ENCODE results near the gene TKT.

TKT gene

GRCh38 chr3:53243785-53244184, 12.0 kb downstream of the TKT start:
- Histone ChIP-seq H3K36me3 (ENCODE audit: control insufficient read depth, insufficient read depth, low read length) (peaks cover 9% of the 10 kb centered on the region), H3K27me3 (ENCODE audit: control insufficient read depth, insufficient read depth, low read length) (no peaks in the 10 kb centered on the region), H3K4me3 (ENCODE audit: low read length) (no peak overlapping the region), H3K4me1 (ENCODE audit: control insufficient read depth, insufficient read depth, low read length) (no peaks in the 10 kb centered on the region), H3K9ac (ENCODE audit: low read length) (no peak overlapping the region), H3K27ac (ENCODE audit: low read depth, low read length) (no peak overlapping the region)

- H3K4me1 ChIP-seq (ENCODE audit: control insufficient read depth, insufficient read depth, low read length): no peaks in the 10 kb centered on the region
- H3K27ac ChIP-seq (ENCODE audit: low read depth, low read length): no peak overlapping the region
- no peaks in the 10 kb centered on the region for H3K27me3 ChIP-seq (ENCODE audit: control insufficient read depth, insufficient read depth, low read length)
- no peak overlapping the region for H3K4me3 ChIP-seq (ENCODE audit: low read length)
- H3K9ac ChIP-seq (ENCODE audit: low read length): no peak overlapping the region
- peaks cover 9% of the 10 kb centered on the region for H3K36me3 ChIP-seq (ENCODE audit: control insufficient read depth, insufficient read depth, low read length)
Measured at GRCh38 chr3:53243165-53243564, 12.7 kb downstream of the TKT start.

GRCh38 chr3:53242642-53243041, 13.2 kb downstream of the TKT start:
- Histone ChIP-seq H3K4me1 (ENCODE audit: control insufficient read depth, insufficient read depth, low read length) (no peaks in the 10 kb centered on the region), H3K27ac (ENCODE audit: low read depth, low read length) (no peak overlapping the region), H3K9ac (ENCODE audit: low read length) (no peak overlapping the region), H3K36me3 (ENCODE audit: control insufficient read depth, insufficient read depth, low read length) (peaks cover 9% of the 10 kb centered on the region), H3K4me3 (ENCODE audit: low read length) (no peak overlapping the region), H3K27me3 (ENCODE audit: control insufficient read depth, insufficient read depth, low read length) (no peaks in the 10 kb centered on the region)

- Histone ChIP-seq H3K27ac (ENCODE audit: low read depth, low read length) (no peak overlapping the region), H3K9ac (ENCODE audit: low read length) (no peak overlapping the region), H3K36me3 (ENCODE audit: control insufficient read depth, insufficient read depth, low read length) (peaks cover 9% of the 10 kb centered on the region), H3K4me3 (ENCODE audit: low read length) (no peak overlapping the region), H3K27me3 (ENCODE audit: control insufficient read depth, insufficient read depth, low read length) (no peaks in the 10 kb centered on the region), H3K4me1 (ENCODE audit: control insufficient read depth, insufficient read depth, low read length) (no peaks in the 10 kb centered on the region)
Measured at GRCh38 chr3:53242155-53242554, 13.7 kb downstream of the TKT start.

GRCh38 chr3:53240989-53241972, 14.5 kb downstream of the TKT start:
- H3K4me3 ChIP-seq (ENCODE audit: low read length): no peak overlapping the region
- H3K27ac ChIP-seq (ENCODE audit: low read depth, low read length): no peak overlapping the region
- H3K4me1 ChIP-seq (ENCODE audit: control insufficient read depth, insufficient read depth, low read length): peaks cover 5% of the 10 kb centered on the region
- no peak overlapping the region for H3K9ac ChIP-seq (ENCODE audit: low read length)
- no peaks in the 10 kb centered on the region for H3K27me3 ChIP-seq (ENCODE audit: control insufficient read depth, insufficient read depth, low read length)
- peaks cover 9% of the 10 kb centered on the region for H3K36me3 ChIP-seq (ENCODE audit: control insufficient read depth, insufficient read depth, low read length)

GRCh38 chr3:53239800-53240199, 16.0 kb downstream of the TKT start:
- peaks cover 9% of the 10 kb centered on the region for H3K36me3 ChIP-seq (ENCODE audit: control insufficient read depth, insufficient read depth, low read length)
- H3K4me3 ChIP-seq (ENCODE audit: low read length): no peak overlapping the region
- H3K27me3 ChIP-seq (ENCODE audit: control insufficient read depth, insufficient read depth, low read length): no peaks in the 10 kb centered on the region
- no peak overlapping the region for H3K9ac ChIP-seq (ENCODE audit: low read length)
- H3K27ac ChIP-seq (ENCODE audit: low read depth, low read length): no peak overlapping the region
- peaks cover 6% of the 10 kb centered on the region for H3K4me1 ChIP-seq (ENCODE audit: control insufficient read depth, insufficient read depth, low read length)

DNA sequence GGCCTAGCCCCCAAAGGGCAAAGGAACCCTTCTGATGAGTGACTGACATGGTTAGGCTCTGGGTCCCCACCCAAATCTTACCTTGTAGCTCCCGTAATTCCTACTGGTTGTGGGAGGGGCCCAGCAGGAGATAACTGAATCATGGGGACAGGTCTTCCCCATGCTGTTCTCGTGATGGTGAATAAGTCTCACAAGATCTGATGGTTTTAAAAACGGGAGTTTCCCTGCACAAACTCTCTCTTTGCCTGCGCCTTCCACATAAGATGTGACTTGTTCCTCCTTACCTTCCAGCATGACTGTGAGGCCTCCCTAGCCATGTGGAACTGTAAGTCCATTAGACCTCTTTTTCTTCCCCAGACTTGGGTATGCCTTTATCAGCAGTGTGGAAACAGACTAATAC, 16.9 kb downstream of the TKT start:
- Histone ChIP-seq H3K4me3 (ENCODE audit: low read length) (no peak overlapping the region), H3K36me3 (ENCODE audit: control insufficient read depth, insufficient read depth, low read length) (peaks cover 13% of the 10 kb centered on the region), H3K4me1 (ENCODE audit: control insufficient read depth, insufficient read depth, low read length) (peaks cover 6% of the 10 kb centered on the region), H3K27me3 (ENCODE audit: control insufficient read depth, insufficient read depth, low read length) (no peaks in the 10 kb centered on the region), H3K27ac (ENCODE audit: low read depth, low read length) (no peak overlapping the region), H3K9ac (ENCODE audit: low read length) (no peak overlapping the region)

DNA sequence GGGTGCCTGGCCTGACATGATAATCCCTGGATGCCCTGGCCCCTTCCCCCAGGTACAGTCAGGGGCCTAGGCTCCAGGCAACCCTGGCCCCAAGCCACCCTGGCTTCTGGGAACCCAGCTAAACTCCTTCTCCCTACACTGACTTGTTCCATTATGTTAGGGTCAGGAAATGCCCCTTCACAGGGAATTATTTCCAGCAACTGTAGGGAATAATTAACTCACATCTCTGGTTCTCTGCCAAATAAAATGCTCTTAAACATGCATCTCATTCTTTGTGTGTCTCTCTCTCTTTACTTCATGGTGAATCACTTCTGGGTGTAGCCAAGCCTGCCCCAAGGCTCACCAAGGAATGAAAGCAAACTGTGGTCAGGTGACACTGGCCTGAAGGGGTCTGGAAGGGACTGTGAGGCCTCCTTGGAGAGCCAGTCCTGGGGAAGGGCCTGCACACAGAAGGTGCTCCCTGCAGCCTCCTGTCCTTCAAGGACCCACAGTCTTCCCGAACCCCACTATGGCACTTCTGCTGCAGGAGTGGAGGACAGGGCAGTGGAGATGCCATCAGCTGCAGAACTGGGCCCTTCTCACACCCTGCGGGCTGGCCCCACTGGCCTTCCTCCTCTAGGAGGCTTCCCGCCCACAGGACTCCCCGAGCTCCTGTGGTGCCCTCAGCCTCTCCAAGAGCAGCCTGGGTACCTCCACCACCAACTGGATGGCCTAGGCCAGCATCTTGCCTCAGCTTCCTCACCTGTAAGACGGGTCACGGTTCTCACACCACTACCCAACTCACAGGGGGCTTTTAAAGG, 17.6 kb downstream of the TKT start:
- no peaks in the 10 kb centered on the region for H3K27me3 ChIP-seq (ENCODE audit: control insufficient read depth, insufficient read depth, low read length)
- H3K4me1 ChIP-seq (ENCODE audit: control insufficient read depth, insufficient read depth, low read length): peaks cover 6% of the 10 kb centered on the region
- H3K36me3 ChIP-seq (ENCODE audit: control insufficient read depth, insufficient read depth, low read length): peaks cover 18% of the 10 kb centered on the region
- H3K9ac ChIP-seq (ENCODE audit: low read length): no peak overlapping the region
- no peak overlapping the region for H3K4me3 ChIP-seq (ENCODE audit: low read length)
- H3K27ac ChIP-seq (ENCODE audit: low read depth, low read length): no peak overlapping the region

- no peak overlapping the region for H3K4me3 ChIP-seq (ENCODE audit: low read length)
- H3K36me3 ChIP-seq (ENCODE audit: control insufficient read depth, insufficient read depth, low read length): peaks cover 33% of the 10 kb centered on the region
- H3K27me3 ChIP-seq (ENCODE audit: control insufficient read depth, insufficient read depth, low read length): no peaks in the 10 kb centered on the region
- H3K4me1 ChIP-seq (ENCODE audit: control insufficient read depth, insufficient read depth, low read length): peaks cover 6% of the 10 kb centered on the region
- H3K27ac ChIP-seq (ENCODE audit: low read depth, low read length): peak overlapping the region; percentile 42
- no peak overlapping the region for H3K9ac ChIP-seq (ENCODE audit: low read length)
Measured at GRCh38 chr3:53236112-53236841, 19.5 kb downstream of the TKT start.

DNA sequence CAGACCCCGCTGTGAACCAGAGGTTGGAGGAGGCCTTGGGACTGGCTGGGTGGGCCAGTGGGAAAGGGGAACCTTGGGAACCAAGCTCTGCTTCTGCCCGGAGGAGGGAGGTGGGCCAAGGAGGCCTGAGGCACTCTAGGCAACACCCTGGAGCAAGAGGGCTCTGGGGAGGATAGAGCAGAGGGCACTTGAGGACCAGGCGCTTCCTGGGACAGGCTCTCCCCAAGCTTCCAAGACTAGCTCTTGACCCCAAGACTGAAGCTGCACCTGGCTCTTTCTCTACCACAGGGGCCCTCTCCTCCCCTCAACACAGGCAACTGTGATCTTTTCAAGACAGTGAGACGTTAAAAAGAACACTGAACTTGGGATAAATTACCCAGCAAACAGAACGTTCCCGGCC, 20.3 kb downstream of the TKT start:
- Histone ChIP-seq H3K9ac (ENCODE audit: low read length) (no peak overlapping the region), H3K4me1 (ENCODE audit: control insufficient read depth, insufficient read depth, low read length) (peaks cover 6% of the 10 kb centered on the region), H3K27ac (ENCODE audit: low read depth, low read length) (no peak overlapping the region), H3K36me3 (ENCODE audit: control insufficient read depth, insufficient read depth, low read length) (peaks cover 37% of the 10 kb centered on the region), H3K4me3 (ENCODE audit: low read length) (no peak overlapping the region), H3K27me3 (ENCODE audit: control insufficient read depth, insufficient read depth, low read length) (no peaks in the 10 kb centered on the region)

DNA sequence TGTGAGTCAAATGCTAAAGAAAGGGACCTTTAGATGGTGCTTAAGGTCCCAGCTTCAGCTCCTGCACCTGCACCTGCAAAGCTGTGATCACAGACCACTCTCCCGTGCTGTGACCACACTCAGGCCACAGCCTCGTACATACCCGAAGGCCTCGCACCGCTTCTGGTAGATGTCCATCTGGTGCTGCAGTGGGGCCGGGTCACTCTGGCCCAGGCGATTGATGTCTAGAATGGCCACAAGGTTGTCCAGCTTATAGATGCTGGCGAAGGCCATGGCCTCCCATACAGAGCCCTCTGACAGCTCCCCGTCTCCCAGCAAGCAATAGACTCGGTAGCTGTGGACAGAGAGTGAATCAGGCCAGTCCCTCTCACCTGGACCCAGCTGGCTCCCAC, 21.0 kb downstream of the TKT start:
- Histone ChIP-seq H3K9ac (ENCODE audit: low read length) (no peak overlapping the region), H3K27me3 (ENCODE audit: control insufficient read depth, insufficient read depth, low read length) (no peaks in the 10 kb centered on the region), H3K36me3 (ENCODE audit: control insufficient read depth, insufficient read depth, low read length) (peaks cover 43% of the 10 kb centered on the region), H3K27ac (ENCODE audit: low read depth, low read length) (no peak overlapping the region), H3K4me1 (ENCODE audit: control insufficient read depth, insufficient read depth, low read length) (peaks cover 6% of the 10 kb centered on the region), H3K4me3 (ENCODE audit: low read length) (no peak overlapping the region)

Data from rectal smooth muscle tissue (tissue), 1 donor.